Mucosa of gallbladder (tissue), 1 donor: Measurements from ENCODE around the gene FYN. TPM values are rescaled to one million over a fixed set of nuclear protein-coding genes. Genes with fewer than 3 reads are reported as not detected.

Experiments
- DNase-seq: peaks from one replicate; pipeline ENCODE4 v3.0.0-alpha.2; 2020; ENCODE audit warnings: low spot score
- total RNA-seq: library from RNA; stranded (reverse); gene quantifications from one replicate; pipeline ENCODE4 v1.2.1, GENCODE V29; 2021
- donor health status: DM: no; HTN: no; CAD: no.

The FYN gene
- total RNA-seq, 1 donor from 2014 or later: 75.0 TPM

DNA sequence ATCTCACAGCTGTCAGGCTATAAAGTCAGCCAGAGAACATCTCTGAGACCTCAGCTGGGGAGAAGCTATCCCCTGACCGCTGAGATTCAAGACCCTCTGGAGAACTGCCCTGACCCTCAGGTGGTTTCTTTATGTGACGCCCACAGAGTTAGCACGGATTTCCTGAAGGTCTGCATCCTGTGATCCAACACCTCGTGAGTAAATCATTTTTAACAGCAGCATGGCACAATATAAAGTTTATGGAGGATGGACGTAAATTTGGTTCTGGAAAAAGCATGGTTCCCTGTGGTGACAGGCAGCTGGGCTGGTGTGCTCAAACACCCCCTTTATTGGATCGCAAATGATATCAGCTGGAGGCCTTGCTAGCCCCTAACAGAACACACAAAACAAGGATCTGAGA, 242.2 kb downstream of the FYN start:
- no peak for DNase-seq

DNA sequence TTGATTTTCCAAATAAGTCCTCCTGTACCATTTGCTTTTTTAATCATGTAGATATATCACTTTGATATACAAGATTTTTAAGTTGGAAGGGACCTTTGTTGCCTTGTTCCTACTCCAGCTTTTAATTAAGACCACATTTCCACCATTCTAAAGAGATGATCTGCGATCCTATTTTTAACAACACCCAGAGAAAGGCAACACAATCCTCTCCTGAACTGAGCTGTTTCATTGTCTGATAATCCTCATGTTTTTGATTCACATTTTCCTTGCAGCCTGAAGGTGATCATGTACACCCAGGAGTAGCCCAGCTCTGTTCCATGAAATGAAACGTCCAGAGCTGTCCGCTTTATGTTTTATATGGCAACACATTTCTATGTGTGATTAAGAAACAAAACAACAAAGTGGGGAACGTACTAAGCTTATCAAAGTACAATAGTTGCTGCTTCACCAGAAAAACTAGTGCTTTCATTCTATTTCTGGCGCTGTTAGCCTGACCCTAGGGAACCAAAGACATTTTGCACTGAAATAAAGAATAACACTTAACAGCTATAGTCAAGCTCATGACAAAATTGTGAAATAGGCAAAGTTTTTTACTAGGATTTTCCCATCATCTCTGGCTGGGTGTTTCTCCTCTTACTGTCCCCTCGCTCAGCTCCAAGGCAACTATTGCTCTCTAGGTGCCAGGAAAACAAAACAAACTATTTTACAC, 245.0 kb downstream of the FYN start:
- DNase-seq: no peak

DNA sequence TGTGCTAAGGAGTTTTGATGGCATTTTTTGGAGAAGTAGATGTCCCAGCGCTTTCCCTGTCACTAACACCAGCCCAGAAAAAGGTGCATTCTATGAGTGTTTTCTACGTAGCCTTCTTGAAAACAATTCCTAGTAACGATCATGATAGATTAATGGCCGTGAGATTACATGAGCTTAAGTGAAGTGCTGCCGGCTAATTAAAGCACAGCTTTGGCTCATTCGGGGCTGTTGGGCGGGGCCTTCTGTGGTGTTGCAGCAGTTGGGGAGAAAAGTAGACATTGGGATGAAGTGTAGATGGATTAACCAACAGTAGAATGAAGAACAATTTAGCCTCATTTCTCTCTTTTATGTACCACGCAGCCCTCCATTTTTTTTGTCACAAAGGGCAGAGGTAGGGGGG, 246.8 kb downstream of the FYN start:
- DNase-seq: no peak

DNA sequence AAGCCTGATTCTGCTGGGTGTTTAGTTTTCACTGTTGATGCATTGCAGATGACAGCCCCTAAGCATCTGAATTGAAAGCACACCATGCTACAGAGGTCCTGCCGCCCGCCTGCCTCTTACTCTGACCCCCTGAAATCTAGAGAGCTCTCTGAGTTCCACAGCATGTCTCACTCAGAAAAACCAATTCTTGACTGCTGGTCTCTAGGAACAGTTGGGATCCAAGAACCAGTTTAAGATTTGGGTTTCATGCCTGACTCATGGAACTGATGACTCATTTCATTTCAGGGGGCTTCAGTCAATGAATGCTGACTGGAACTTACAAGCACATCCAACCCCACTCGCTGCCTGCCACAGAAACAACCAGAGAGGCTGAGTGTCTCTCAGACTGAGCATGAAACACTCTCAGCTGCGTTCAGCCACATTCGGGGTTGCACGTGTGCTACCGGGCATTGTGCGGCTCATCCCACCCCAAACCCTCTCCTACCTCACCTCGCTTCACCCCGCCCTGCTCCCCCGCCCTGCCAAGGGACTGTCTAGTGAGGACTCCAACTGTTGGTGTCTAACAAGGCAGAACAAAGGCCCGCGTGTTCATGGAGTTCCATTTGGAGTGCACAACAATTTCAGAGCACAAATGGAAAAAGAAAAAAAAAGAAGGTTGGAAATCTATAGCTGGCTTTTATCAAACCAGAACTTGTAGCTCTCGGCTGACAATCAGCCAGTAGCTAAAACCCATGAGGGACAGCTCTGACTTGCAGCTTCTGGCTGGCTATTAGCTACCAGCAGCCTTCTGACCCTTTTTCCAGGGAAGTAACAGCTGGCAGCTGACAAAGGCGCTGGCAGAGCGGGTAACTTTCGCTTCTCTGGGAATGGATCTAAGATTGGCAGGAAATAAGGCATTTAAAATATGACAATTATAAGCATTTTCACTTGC, 247.5 kb downstream of the FYN start:
- DNase-seq: no peak

DNA sequence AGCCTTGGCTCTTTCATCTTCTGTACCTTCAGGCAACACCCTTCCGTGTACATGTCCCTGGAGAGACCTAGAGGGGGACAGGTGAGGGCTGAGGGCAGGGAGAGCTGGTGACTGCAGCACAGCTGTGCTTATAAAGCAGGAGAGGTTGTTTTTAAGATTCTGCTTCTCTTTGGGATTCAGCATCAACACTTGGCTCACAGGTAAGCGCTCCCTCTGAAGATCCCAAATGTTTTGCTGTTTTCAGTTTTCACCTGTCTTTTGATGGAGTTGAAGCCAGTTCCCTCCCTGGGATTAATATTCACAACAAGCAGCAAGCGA, 248.2 kb downstream of the FYN start:
- no peak for DNase-seq

DNA sequence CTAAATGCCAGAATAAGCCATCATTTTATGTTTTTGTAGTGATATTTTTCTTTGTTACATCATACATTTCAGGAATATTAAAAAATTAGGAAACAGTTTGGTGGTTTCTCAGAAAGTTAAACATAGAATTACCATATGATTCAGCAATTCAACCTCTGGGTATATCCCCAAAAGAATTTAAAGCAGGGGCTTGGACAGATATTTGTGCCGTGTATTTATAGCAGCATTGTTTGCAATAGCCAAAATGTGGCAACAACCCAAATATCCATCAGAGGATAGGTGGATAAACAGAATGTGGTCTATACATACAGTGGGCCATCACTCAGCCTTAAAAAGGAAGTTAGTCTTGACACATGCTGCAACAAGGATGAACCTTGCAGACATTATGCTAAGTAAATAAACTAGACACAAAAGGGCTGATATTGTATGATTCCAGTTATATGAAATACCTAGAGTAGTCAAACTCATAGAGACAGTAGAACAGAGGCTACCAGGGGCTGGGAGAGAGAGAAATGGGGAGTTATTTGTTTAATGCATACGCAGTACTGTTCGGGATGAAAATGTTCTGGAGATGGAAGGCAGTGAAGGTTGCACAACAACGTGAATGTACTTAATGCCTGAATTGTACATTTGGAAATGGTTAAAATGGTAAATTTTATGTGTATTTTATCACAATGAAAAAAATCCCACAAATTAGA, 248.7 kb downstream of the FYN start:
- DNase-seq: no peak

DNA sequence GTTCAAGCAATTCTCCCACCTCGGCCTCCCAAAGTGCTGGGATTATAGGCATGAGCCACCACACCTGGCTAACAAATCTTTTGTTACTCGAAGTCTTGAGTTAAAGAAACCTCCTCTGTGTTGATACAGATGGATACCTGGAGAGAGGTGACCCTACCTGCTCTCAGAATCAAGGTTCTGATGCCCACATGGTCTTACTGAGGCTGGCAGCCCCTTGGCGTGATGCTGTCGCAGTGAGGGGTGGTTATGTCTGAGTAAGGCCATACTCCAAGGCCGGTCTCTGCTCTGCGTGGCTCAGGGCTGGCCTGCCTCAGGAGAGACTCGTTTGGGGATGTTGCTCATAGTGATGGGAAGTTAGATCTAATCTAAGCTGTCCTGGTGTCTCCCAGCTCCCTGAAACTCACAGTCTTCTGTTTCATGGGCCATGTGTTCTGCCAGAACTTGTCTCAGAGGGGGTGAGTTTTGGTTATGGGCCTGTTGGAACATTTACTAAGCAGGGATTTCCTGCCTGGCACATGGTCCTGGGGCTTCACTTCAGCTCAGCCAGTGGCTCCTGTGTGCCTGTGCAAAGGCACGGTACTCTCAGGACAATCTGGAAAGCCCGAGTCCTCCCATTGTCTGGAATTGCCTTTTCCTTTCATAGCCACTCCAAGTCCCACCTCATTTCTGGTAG, 250.1 kb downstream of the FYN start:
- no peak for DNase-seq

DNA sequence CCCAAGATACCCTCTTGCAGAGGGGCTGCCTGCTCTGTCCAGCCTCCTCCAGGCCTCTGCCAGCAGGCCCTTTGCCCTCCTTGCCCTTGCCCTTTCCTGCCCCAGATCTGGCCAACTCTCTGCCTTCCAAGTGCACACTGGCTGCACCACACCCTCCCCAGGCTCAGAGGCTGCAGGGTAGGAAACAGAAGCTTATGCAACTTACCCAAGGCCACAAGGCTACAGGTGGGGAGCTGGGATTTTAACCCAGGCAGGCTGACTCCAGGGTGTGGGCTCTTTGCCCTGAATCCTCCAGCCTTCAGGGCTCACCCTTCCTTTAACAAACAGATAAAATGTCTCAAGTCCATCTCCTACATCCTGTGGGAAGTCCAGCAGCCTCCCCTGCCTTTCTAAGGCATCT, 253.1 kb downstream of the FYN start:
- no peak for DNase-seq

DNA sequence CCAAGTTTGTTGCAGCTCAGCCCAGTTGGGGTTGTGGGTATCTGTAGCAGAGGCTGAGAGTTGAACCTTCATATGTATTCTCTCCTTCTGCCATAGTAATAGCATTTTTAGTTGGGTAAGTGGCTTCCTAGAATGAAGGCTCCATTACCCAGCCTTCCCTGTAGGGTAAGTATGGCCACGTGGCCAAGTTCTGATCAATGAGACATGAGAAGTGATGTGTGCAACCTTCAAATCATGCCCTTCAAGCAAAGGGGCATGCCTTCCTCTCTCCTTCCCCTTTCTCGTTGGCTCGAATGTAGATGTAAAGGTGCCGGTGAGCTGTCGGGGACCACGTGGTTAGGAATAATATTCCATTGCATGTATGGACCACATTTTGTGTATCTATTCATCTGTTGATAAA, 254.8 kb downstream of the FYN start:
- no peak for DNase-seq

DNA sequence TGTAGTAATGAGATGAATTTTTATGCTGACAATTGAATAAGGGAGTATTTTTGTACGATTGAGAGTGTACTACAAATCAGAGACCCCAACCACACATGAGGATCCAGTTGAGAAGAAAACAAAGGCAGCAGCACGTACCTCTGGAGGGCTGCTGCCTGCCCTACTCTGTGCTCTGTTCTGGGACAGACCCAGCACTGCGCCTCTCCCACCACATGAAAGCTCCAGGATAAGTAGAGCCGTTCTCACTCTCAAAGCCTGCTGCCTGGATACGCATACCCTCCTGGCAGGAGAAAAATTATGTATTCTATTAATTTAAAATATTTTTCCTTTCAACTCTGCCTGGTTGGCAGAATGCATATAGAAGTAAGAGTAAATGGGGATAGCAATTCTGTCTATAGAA, 256.1 kb downstream of the FYN start:
- DNase-seq: no peak

DNA sequence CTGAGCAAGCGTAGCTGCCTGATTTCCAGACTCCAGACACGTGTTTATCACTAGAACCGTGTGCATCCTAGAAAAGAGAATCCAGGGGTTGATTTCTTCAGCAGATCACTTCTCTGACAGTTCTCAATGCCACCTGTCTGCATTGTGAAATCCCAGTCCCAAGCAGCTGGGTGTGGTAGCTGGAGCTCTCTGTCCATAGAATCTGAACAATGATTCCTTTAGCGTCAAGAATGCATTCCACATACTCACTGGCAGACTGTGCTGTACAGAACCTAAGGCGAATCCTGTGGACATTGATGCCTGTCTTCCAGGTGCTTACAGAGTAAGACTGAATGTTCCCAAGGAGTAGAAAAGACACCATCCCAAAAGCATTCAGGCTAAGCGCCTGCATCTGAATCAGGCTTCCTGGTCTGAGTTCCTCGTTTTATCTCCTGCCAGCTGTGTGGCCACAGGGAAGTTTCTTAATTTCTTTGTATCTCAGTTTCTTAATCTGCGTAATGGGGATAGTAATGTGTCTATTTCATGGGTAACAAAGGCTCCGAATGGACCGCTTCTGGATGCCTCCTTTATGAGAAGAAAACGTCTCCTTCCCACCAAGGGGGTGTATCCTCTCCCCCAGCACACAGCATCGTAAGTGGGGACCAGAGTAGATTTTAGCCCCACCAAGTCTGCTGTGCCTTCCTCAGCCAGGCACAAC, 257.2 kb downstream of the FYN start:
- DNase-seq: no peak

DNA sequence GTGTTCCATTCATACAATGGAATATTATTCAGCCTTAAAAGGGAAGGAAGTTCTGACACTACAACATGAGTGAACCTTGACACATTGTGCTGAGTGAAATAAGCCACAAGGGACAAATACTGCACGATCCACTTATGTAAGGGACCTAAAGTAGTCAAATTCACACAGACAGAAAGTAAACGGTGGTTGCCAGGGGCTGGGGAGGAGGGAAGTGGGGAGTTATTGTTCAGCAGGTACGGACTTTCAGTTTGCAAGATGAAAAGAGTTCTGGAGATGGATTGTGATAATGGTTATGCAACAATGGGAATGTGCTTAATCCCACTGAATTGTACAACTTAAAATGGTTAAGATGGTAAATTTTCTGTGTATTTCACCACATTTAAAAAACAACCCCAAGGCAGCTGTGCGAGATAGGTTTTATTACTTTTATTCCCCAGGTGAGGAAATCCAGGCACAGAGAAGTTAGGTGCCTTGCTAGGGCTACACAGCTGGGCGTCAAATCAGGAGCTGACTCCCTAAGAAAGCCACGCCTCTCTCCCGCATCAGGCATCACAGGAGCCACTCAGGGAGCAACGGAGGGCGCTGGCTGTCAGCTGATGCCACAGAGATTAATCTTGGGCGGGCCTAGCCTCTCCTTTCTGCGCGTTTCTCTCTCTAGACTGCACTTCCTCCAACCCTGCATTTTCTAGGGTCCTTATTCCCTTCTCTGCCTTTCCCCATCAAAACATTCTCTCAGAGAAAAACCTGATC, 258.2 kb downstream of the FYN start:
- peak; percentile 45 for DNase-seq

DNA sequence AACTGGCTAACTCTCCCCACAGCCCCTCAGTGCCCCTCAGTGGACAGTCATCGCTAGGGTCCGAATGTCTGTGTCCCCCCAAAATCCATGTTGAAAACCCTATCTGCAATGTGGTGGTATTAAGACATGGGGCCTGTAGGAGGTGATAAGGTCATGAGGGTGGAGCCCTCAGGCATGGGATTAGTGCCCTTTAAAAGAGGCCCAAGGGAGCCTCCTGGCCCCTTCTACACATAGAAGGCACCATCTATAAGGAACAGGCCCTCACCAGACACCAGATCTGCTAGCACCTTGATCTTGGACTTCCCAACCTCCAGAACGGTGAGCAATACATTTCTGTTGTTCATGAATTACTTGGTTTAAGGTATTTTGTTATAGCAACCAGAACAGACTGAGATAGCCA, 260.9 kb downstream of the FYN start:
- DNase-seq: no peak

DNA sequence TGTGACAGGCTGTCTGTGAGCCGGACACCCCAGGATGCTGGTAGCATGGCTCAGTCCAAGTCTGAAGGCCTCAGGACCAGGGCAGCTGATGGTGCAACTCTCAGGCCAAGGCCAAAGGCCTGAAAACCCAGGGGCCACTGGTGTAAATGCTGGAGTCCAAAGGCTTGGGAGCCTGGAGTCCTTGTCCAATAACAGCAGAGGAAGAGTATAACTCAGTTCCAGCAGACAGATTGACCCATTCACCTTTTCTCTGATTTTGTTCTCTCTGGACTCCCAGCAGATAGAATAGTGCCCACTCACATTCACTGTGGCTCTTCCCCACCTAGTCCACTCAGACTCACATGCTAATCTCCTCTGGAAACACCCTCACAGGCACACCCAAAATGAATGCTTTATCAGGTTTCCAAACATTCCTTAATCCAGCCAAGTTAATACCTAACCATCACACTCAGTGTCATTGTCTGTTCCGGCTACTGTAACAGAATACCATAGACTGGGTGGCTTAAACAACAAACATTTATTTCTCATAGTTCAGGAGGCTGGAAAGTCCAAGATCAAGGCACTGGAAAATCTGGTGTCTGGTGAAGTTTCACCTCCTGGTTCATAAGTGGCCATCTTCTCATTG, 262.6 kb downstream of the FYN start:
- peak; percentile 27 for DNase-seq

Other genes with a start within 250 kb of the FYN start
- not detected for gene CCN6, start 180.7 kb upstream of the FYN start, total RNA-seq
- gene TUBE1, start 214.0 kb upstream of the FYN start, total RNA-seq: 24.7 TPM
- 25.0 TPM for gene FAM229B, start 214.1 kb upstream of the FYN start, total RNA-seq